B cell (primary cell): ENCODE data around the gene ACAD11. TPM values are rescaled to one million over a fixed set of nuclear protein-coding genes. Genes with fewer than 3 reads are reported as not detected.

Experiments
- ATAC-seq: fragments of 200-7000 bp; cut with Tn5 transposase; one replicate; pipeline ENCODE4 v1.10.0; 2021; ENCODE audit warnings: low read depth, mild to moderate bottlenecking, moderate number of reproducible peaks, moderate library complexity
- CTCF ChIA-PET: fragments of 350-600 bp; sonication (Branson Sonifier 250); formaldehyde crosslinking; loops from one replicate; lab custom pipeline; 2021; ENCODE audit warnings: antibody characterized with exemption, inconsistent platforms; lab: Charles Lee
- POLR2A ChIA-PET: fragments of 350-600 bp; sonication (Branson Sonifier 250); formaldehyde crosslinking; loops from one replicate; lab custom pipeline; 2021; ENCODE audit warnings: antibody characterized with exemption; lab: Charles Lee
- DNase-seq: peaks from one replicate; pipeline ENCODE4 v3.0.0; 2013
- H2AFZ ChIP-seq: 2 replicates; pipeline ENCODE4 v1.6.1; 2012; ENCODE audit warnings: mild to moderate bottlenecking, low read depth, low read length; ENCODE audit not compliant: insufficient read depth, poor library complexity, severe bottlenecking
- H3K27ac ChIP-seq, 2 donors: 1 replicate in 1 of 2; 2 replicates in 1 of 2; pipeline ENCODE4 v1.5.1; 2012 to 2013; ENCODE audit warnings: low read length in 2 of 2, mild to moderate bottlenecking in 2 of 2, moderate library complexity in 1 of 2
- H3K27me3 ChIP-seq, 4 experiments: fragments of 200-600 bp in 1 of 4; sonication (generic) in 1 of 4; replicated peaks in 1 of 4; 1 replicate in 2 of 4; 2 replicates in 2 of 4; pipeline versions ENCODE4 v1.6.1 to v1.7.0; 2013 to 2016; ENCODE audit warnings: low read length in 3 of 4, mild to moderate bottlenecking in 2 of 4, mixed read lengths in 1 of 4, moderate library complexity in 1 of 4; ENCODE audit not compliant: insufficient read depth in 4 of 4, control insufficient read depth in 3 of 4; ENCODE audit errors: control extremely low read depth in 1 of 4
- H3K36me3 ChIP-seq, 2 experiments: replicated peaks in 1 of 2; 1 replicate in 1 of 2; 2 replicates in 1 of 2; pipeline versions ENCODE4 v1.6.1 to v1.7.1; 2013; ENCODE audit warnings: low read length in 1 of 2; ENCODE audit not compliant: insufficient read depth in 2 of 2, control insufficient read depth in 1 of 2; ENCODE audit errors: control extremely low read depth in 1 of 2, extremely low read depth in 1 of 2
- H3K4me1 ChIP-seq, 2 donors: fragments of 200-600 bp in 1 of 2; sonication (generic) in 1 of 2; 1 replicate in 1 of 2; 2 replicates in 1 of 2; pipeline versions ENCODE4 v1.5.1 to v1.6.1; 2013 to 2017; ENCODE audit warnings: low read length in 2 of 2; ENCODE audit not compliant: control insufficient read depth in 2 of 2, insufficient read depth in 2 of 2
- H3K4me2 ChIP-seq: replicated peaks from 2 replicates; pipeline ENCODE3; 2012; ENCODE audit warnings: mild to moderate bottlenecking, low read depth, low read length; ENCODE audit not compliant: poor library complexity, severe bottlenecking
- H3K4me3 ChIP-seq, 5 experiments: fragments of 200-600 bp in 1 of 5; sonication (generic) in 1 of 5; 1 replicate in 3 of 5; 2 replicates in 2 of 5; pipeline versions ENCODE4 v1.5.1 to v1.7.0; 2011 to 2016; ENCODE audit warnings: low read length in 4 of 5, mild to moderate bottlenecking in 4 of 5, low read depth in 2 of 5, control low read depth in 1 of 5, moderate library complexity in 1 of 5; ENCODE audit not compliant: insufficient read depth in 1 of 5; ENCODE audit errors: control extremely low read depth in 1 of 5, extremely low read depth in 1 of 5
- H3K79me2 ChIP-seq: fragments of 200-600 bp; sonication (generic); one replicate; pipeline ENCODE4 v1.6.0; 2016; ENCODE audit warnings: low read length; ENCODE audit not compliant: control insufficient read depth, insufficient read depth
- H3K9ac ChIP-seq: fragments of 200-600 bp; sonication (generic); 2 replicates; pipeline ENCODE4 v1.6.1; 2017; ENCODE audit warnings: mild to moderate bottlenecking, low read length, moderate library complexity
- H3K9me3 ChIP-seq, 3 donors: one replicate each; pipeline versions ENCODE4 v1.6.1 to v1.7.1; 2013; ENCODE audit warnings: low read length in 2 of 3; ENCODE audit not compliant: control insufficient read depth in 2 of 3, insufficient read depth in 1 of 3; ENCODE audit errors: control extremely low read depth in 1 of 3
- H4K20me1 ChIP-seq: 2 replicates; pipeline ENCODE4 v1.6.0; 2012; ENCODE audit warnings: mild to moderate bottlenecking, low read length; ENCODE audit not compliant: insufficient read depth, control insufficient read depth, poor library complexity, severe bottlenecking
- H3K27ac Mint-ChIP-seq: one replicate; pipeline ENCODE4 v1.8.0; 2021; ENCODE audit warnings: mixed read lengths
- H3K27me3 Mint-ChIP-seq: one replicate; pipeline ENCODE4 v1.8.0; 2021; ENCODE audit warnings: mixed read lengths
- H3K4me1 Mint-ChIP-seq: one replicate; pipeline ENCODE4 v1.8.0; 2021; ENCODE audit warnings: mixed read lengths
- H3K4me3 Mint-ChIP-seq: one replicate; pipeline ENCODE4 v1.8.0; 2021; ENCODE audit warnings: mixed read lengths
- H3K9me3 Mint-ChIP-seq: one replicate; pipeline ENCODE4 v1.8.0; 2022; ENCODE audit warnings: mixed read lengths; ENCODE audit not compliant: insufficient read depth
- EZH2 ChIP-seq: IDR thresholded peaks from 2 replicates; pipeline ENCODE4 v1.6.1; 2012; ENCODE audit warnings: borderline replicate concordance, low read depth, mild to moderate bottlenecking, moderate library complexity, low read length; ENCODE audit not compliant: insufficient read depth, poor library complexity, severe bottlenecking
- WGBS: methylation state at CpG from one replicate; pipeline ENCODE4 v1.1.5; 2013; ENCODE audit warnings: missing lambda C conversion rate; ENCODE audit not compliant: insufficient coverage; 5-methylcytosine and 5-hydroxymethylcytosine counted together
- intact Hi-C: fragments of 100-400 bp; cut with micrococcal nuclease; formaldehyde crosslinking; loops from one replicate; pipeline ENCODE4 v1.10.0; 2022
- polyA plus RNA-seq: library from polyadenylated mRNA; depleted of rRNA; stranded (reverse); fragments of >200 nt; gene quantifications from 2 replicates; pipeline ENCODE4 v1.2.3, GENCODE V29; 2012
- total RNA-seq, 2 donors: library from RNA; stranded (reverse); fragments of 120-200 nt in 1 of 2; gene quantifications; 1 replicate in 1 of 2; 2 replicates in 1 of 2; pipeline versions ENCODE4 v1.2.3 to v1.2.4, GENCODE V29; 2013 to 2022
- TF ChIP-seq, protein P1 (sequence below): fragments of 200-600 bp; IDR thresholded peaks from one replicate; pipeline ENCODE4 v1.8.0; 2022; ENCODE audit warnings: antibody characterized with exemption, mild to moderate bottlenecking

Gene ACAD11
- total and polyA plus RNA-seq, 2 donors (not counting 1 experiment from before 2014, with no cell fraction given), result 23.4 to 26.9 TPM

DNA sequence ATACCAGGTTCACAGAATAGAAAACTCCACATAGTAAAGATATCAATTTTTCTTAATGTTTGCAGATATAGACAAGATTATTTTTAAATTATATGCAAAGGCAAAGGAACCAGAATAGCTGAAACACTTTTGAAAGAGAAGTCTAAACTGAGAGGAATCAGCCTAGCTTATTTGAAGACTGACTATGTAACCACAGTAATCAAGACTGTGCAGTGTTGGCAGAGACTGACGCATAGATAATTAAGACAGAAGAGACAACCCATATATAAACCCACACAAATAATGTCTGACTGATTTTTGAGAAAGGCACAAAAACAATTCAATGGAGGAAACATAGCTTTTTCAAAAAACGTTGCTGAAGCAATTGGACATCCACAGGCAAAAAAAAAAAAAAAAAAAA is 91.2 kb downstream of the ACAD11 start:
- Histone ChIP-seq H3K79me2 (no peaks in the 10 kb centered on the region), H3K27ac (no peak overlapping the region), H2AFZ (no peak overlapping the region), H3K4me1 (peaks cover 0 to 10% of the 10 kb centered on the region in 2 donors), H3K27me3 (no peaks in the 10 kb centered on the region), H3K9me3 (no peaks in the 10 kb centered on the region), H3K4me2 (no peak overlapping the region), H4K20me1 (no peaks in the 10 kb centered on the region), H3K4me3 (no peak overlapping the region), H3K36me3 (no peaks in the 10 kb centered on the region), H3K9ac (no peak overlapping the region)
- intact Hi-C loops, result no loop called here
- Mint-ChIP-seq H3K4me1 (peaks cover 8% of the 10 kb centered on the region), H3K9me3 (no peaks in the 10 kb centered on the region), H3K27ac (no peak overlapping the region), H3K4me3 (no peak overlapping the region), H3K27me3 (no peaks in the 10 kb centered on the region)
- POLR2A ChIA-PET, result no interaction called here
- no peak for ATAC-seq
- TF ChIP-seq, protein P1, sequence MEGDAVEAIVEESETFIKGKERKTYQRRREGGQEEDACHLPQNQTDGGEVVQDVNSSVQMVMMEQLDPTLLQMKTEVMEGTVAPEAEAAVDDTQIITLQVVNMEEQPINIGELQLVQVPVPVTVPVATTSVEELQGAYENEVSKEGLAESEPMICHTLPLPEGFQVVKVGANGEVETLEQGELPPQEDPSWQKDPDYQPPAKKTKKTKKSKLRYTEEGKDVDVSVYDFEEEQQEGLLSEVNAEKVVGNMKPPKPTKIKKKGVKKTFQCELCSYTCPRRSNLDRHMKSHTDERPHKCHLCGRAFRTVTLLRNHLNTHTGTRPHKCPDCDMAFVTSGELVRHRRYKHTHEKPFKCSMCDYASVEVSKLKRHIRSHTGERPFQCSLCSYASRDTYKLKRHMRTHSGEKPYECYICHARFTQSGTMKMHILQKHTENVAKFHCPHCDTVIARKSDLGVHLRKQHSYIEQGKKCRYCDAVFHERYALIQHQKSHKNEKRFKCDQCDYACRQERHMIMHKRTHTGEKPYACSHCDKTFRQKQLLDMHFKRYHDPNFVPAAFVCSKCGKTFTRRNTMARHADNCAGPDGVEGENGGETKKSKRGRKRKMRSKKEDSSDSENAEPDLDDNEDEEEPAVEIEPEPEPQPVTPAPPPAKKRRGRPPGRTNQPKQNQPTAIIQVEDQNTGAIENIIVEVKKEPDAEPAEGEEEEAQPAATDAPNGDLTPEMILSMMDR, result no peak
- TF ChIP-seq EZH2, result no peak
- WGBS, result no CpG with 5 or more reads among the region's 2 CpGs
- CTCF ChIA-PET, result no interaction called here
- DNase-seq, result no peak

DNA sequence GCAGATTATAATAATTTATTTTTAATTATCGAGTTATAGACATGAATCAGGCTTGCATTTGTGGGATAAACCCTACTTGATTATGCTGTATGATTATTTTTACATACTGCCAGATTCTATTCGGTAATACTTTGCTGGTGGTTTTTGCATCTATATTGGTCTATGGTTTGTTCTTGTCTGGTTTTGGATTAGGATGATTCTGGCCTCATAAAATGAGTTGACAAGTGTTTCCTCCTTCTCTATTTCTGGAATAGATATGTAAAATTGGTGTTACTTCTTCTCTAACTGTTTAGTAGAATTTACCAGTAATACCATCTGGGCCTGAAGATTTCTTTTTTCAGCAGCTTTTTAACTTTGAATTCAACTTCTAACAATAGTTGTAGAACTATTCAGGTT is 95.5 kb downstream of the ACAD11 start:
- H3K27ac Mint-ChIP-seq, result no peak overlapping the region
- no peaks in the 10 kb centered on the region for H3K27me3 ChIP-seq
- intact Hi-C loops, result no loop called here
- CTCF ChIA-PET, result no interaction called here
- no peak overlapping the region for H3K4me3 Mint-ChIP-seq
- peaks cover 0 to 4% (median 2%) of the 10 kb centered on the region in 3 donors for H3K9me3 ChIP-seq
- no peak overlapping the region for H3K27ac ChIP-seq
- H3K27me3 Mint-ChIP-seq, result no peaks in the 10 kb centered on the region
- H3K9me3 Mint-ChIP-seq, result peaks cover 4% of the 10 kb centered on the region
- no peak overlapping the region for H3K9ac ChIP-seq
- POLR2A ChIA-PET, result no interaction called here
- H3K4me1 Mint-ChIP-seq, result peaks cover 12% of the 10 kb centered on the region
- H4K20me1 ChIP-seq, result no peaks in the 10 kb centered on the region
- no peak for TF ChIP-seq EZH2
- H2AFZ ChIP-seq, result no peak overlapping the region
- no peaks in the 10 kb centered on the region for H3K79me2 ChIP-seq
- peaks cover 0 to 11% of the 10 kb centered on the region in 2 donors for H3K4me1 ChIP-seq
- peaks cover 2 to 3% of the 10 kb centered on the region in 2 experiments for H3K36me3 ChIP-seq
- no peak for DNase-seq
- no CpG with 5 or more reads among the region's 2 CpGs for WGBS
- no peak for ATAC-seq
- H3K4me2 ChIP-seq, result no peak overlapping the region
- H3K4me3 ChIP-seq, result no peak overlapping the region
